SIG-M5 treated with dmso at 0.1 percent for 504 hours (cell line): ENCODE data around the gene EXOG.

Source experiments
- DNase-seq: peaks from one replicate; lab custom pipeline; 2025; ENCODE audit not compliant: unreplicated experiment; lab: John Stamatoyannopoulos, UW

The EXOG gene

DNA sequence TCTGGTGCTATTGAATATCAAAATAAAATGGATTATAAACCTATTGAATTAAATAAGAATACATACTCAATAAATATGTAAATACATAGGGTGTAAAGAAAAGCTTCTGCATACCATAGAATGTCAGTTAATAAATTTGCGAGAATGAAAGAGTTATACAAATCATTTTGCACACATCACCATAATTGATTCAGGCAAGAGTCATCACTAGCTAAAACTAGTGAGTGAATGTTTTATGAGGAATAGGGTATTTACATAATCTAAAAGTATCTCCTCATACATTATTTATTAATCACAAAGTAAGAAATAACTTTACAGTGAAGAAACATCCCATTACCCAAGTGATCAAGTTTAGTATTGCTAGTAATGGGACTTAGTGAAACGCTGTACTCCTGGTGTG lies 13.6 kb downstream of the EXOG start:
- DNase-seq, result no peak

DNA sequence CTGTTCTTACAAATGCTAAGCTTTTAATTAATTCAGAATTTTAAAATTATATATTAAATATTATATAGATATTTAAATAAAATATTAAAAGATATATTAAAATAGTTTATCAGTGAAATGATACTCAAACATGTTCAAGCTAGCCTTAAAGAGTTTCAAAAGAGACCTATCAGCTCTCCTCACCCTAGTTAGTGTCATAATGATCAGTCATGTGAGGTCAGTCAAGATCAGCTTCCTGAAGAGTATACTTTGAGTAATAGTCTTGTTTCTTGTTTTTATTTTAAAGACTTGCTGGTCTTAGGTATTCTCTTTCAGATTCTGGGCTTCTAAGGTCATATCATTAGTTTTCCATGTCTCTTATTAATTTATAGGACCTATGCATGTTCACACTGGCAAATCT lies 14.5 kb downstream of the EXOG start:
- DNase-seq, result no peak

DNA sequence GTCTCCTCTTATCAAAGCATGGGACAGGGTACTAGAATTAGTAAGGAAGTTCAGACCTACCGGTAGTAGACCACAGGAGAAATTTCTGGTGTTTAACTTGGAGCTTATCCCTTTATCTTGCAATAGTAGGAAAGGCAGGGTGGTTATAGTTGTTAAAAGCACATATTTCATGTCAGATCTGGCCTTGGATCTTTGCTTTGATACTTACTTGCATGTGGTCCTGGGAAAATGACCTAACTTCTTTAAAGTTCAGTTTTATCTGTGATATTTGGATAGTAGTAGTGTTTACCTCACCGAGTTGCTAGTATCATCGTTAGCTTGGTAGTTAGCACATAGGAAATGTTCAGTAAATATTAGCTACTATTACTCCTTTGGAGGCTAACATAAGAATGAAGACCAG lies 15.4 kb downstream of the EXOG start:
- DNase-seq, result no peak

DNA sequence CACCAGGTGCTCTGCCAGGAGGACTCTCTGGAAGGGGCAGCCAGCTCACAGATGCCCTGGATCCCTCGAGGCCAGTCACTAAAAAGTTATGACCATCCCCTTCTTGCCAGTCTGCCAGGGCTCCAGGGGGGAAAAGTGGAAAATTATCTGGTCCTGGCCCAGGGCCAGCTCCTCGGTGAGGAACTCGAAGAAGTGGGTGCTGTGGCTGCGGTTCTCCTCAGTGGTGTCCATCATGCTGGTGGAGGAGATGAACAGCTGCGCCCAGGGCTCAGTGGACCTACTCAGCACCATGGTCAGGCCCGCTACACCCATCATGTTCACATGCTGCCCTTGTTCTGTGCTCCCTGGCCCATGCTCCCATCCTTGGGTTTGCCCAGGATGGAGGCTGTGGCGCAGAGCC lies 19.2 kb downstream of the EXOG start:
- DNase-seq, result no peak

DNA sequence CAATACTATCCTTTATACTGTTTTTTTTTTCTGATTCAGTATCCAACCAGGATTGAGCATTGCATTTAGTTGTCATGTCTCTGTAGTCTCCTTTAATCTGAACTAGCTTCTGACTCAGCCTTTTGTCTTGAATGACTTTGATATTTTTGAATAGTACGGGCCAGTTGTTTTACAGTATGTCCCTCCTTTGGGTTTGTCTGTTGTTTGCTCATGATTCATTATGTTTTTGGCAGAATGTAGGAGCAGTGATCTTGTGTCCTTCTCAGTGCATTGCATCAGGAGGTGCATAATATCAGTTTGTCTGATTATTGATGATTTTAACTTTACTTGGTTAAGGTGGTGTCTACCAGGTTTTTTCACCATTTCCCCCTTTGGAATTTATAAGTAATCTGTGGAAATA lies 20.5 kb downstream of the EXOG start:
- DNase-seq, result no peak

DNA sequence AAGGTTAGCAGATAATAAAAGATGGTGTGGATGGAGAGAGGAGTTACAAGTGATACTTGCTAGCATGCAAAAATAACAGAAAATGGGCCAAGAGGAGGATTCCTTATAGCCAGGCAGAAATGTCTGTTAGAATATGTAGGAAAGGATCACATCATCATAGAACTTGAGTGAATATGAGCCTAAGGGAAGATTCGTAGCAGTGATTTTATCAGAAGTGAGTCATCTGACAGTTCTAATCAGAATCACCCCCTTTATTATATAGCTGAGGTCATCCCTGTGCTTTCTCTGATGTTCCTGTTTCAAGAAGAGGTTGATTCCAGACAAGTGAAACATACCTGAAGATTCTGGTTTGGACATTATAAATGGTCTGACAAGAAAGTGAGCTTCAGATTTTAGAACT lies 22.9 kb downstream of the EXOG start:
- DNase-seq, result no peak

DNA sequence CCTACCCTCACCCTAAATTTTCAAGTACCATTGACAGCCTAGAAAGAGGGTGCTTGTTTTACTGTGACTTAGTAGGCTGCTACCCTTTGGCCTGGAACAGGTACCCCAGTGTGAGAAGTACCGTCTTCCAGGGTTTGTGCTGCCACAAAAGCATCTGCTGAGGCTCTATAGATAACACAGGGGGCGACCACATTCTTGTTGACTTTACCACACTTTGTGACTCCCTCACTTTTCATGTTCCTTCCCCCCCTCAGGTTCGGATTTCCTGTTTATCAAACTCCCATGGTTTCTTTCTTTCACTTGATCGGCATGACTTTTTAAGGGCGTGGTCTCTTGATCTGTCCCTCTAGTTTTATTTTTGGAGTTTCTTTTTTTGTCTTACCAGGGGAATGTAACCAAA lies 23.5 kb downstream of the EXOG start:
- DNase-seq, result no peak

DNA sequence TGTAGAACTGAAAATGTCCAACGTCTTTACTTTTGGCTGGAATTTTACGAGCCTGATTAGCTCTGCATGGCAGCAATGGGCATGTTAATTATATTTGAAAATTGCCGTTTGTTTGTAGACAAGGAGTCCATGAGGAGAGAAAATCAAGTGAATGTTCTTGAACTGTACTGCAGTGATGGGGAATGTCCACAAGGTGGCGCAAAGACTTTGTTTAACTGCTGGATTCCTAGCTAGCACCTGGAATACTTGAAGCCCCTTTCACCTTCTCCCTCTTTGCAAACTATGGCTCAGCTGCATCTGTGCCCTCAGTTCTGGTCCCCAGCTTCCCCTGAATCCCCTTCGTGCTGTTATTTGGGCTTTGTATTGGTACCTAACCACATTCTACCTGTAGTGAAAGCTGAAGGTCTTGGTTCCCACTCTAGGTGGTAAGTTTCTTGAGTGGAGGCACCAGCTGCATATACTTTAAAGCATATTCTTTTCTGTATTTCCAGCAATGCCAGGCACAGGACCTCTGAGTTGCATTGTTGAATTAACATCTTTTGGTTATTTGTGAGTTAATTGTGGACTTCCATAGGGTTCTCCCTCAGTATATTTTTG lies 25.3 kb downstream of the EXOG start:
- peak; percentile 57 for DNase-seq

DNA sequence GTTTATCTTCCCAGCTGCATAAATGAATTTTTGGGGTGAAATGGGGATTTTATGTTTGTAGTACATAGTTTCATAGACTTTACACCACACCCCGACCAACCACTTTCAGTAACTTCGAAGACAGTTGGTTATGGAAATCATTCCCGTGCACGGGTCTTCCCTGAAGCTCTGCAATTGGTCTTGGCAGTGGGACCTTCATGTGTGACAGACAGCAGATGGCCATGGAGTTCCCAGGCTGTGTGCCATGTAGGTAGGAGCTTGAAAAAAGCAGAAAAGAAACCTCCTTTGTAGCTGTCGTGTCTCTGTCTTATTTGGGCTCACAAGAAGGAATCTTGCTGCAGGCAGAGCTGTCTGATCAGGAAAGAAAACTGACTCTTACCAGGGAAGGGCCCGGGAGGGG lies 25.9 kb downstream of the EXOG start:
- DNase-seq, result no peak

DNA sequence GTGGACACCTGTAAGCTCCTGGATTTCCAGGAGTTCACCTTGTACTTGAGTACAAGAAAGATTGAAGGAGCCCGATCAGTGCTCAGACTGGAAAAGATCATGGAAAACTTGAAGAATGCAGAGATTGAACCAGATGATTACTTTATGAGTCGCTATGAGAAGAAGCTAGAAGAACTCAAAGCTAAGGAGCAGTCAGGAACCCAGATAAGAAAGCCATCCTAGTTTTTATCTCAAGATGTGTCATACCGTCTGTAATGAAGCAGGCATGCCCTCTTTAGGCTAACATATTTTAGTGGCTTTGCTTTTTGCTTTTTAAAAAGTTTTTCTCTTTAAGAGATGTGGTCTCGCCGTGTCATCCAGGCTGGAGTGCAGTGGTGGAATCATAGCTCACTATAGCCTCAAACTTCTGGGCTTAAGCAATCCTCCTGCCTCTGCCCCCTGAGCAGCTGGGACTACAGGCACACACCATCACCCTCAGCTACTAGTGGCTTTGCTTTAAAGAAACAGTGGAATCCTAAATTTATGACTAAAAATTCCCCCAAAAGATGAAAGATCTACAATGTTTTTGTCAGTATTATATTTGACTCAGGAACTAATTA lies 28.1 kb downstream of the EXOG start:
- DNase-seq, result no peak

DNA sequence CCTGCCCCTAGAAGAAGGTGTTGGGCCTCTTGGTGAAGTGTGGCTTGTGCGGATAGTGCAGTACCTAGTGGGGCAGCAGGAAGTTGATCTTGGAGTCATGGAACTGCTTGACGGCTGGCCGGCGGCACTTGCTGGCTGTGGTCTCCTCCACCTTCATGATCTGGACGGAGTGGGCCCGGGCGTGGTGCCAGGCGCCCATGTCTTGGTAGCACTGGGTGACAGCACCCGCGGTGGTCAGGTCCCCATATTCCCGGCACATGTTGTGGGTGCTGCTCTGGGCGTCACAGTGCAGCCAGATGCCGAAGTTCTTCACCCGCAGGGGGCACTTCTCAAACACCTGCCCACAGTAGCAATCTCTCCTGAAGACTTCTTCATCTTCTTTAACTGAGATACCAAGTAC lies 30.7 kb downstream of the EXOG start:
- no peak for DNase-seq

DNA sequence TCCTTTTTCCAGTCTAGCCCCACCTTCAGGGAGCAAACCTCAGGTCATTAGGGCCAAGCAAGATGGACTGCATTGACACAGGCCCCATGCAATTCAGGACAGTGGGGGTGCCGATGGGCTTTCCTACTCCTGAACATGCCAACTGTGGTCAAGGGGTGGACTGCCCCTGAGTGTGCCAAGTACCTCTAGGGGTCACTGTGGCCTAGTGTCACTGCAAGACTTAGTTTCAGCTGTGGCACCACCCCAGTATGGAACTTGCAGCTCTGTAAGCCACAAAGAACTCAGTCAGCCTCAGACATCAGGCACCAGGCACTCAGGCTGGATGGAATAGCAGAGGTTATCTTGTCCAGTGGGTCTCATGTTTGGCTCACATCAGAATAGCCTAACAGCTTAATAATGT lies 32.3 kb downstream of the EXOG start:
- DNase-seq, result no peak

DNA sequence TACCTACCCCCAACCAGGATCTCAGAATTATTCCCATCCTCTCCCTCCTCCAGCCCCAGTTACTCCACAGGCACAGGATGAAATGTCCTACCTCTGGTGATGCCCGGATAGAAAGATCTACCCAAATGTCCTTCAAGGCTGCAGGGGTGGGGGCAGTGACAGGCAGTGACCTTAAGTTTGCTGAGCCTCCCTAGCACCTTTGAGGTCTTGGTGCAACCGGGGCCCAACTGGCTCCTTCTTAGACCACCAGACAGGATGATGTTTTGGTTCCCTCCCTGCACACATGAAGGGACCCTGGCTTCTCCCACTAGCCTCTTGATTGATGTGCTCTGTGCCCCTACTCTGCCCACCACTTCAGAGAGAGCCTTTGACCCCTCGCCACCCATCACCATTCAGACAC lies 36.4 kb downstream of the EXOG start:
- DNase-seq, result no peak

DNA sequence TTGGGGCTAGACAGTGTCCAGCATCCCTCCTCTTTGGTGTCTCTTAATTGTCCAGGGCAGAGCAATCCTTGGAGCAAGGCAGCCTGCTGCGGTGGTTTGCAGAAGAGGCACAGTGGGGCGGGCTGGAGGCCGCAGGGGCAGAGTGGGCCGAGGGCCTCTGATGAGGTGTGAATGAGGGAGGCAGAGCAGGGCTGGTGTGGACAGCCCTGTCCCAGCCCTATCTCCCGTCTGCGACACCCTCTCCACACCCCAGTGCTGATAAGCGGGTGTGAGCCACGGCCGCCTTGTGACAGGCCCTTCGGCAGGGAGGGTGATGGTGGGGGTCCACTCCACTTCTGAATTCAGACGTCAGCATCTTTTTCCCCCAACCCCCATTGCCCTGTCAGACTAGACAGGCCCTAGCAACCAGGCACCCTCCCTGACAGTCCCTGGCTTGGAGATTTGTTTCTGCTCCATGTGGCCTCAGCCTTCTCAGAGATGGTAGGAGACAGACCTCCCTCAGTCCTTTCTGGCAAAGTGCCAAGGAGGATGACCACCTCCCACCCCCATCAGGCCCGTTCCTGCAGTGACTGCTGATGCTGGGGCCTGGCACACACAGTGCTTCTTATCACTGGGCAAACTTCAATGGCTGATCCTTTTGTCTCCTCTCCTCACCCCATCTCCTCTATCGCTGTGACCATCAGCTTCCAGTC lies 37.3 kb downstream of the EXOG start:
- DNase-seq, result no peak

DNA sequence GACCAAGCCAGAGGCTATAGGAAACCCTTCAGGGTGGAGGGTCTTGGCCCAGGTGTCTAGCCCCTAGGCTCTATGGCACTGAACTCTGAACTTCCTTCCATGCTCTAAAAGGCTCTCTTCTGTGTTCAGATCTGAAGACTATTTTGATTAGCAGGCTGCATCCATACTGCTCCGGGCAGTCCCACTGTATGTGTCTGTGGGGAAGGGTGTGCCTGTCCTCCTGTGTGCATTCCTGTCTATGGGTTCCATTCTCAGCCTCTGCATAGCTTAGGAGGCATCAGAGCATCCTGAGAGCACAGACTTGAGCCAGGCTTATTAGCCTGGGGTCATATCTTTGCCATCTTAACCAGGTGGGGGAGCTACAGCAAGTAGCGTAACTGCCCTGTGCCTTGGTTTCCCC lies 38.0 kb downstream of the EXOG start:
- DNase-seq, result no peak

DNA sequence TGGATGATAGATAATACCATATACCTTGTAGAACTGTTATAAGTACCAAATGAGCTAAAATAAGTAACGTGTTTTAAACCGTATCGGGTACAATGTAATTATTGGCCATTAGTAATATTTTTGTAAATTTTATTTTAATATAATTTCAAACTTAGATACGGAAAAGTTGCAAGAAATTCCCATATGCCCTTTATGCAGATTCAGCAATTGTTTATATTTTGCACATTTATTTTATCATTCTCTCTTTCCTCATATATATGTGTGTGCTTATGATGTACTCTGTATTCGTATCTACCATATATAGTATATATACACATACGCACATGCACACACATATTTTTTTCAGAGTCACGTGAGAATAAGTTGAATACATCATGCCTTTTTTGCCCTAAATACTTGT lies 38.5 kb downstream of the EXOG start:
- no peak for DNase-seq

DNA sequence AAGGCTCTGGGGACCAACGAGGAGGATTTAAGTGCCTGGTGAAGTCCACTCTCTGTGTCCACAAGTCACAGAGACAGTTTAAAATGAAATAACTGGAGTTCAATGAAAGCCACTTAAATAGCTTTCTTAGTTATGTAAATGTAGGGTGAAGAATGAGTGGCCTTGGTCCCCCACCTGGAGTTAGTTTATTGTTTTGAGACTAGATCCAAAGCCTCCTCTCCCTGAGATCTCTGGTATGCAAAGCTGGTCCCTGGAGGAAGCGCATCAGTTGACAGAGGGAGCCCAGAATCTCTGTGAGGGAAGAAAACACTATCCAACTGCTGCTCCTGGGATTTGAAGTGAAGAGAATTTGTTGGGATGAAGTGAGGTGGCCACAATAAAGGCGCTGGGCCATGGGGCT lies 40.5 kb downstream of the EXOG start:
- no peak for DNase-seq

DNA sequence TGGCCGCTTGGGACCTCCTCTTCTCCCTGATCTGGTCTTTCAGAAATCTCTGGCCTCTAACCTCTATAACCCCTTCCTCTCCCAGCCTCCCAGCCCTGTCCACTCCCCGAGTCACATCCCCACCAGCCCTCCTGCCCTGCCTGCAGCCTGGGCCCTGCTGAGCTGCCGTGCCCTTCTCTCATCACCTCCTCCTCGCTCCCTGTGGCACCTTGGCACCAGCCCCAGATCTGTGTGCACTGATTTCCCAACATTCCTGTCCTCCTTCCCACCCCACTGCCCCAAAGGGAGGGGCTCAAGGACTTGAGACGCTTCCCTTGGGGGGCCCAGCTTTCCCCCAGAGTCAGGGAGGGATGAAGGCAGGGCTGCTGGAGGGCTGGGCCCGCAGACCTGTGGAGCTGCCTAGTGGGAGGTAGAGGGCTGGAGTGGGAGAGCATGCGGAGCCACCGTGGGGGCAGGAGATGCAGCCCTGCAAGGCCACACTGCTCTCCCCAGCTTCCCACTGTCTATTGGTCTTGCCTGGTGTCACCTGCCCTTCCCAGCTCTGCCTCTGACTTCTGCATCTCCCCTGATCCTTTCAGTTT lies 42.7 kb downstream of the EXOG start:
- DNase-seq, result no peak

DNA sequence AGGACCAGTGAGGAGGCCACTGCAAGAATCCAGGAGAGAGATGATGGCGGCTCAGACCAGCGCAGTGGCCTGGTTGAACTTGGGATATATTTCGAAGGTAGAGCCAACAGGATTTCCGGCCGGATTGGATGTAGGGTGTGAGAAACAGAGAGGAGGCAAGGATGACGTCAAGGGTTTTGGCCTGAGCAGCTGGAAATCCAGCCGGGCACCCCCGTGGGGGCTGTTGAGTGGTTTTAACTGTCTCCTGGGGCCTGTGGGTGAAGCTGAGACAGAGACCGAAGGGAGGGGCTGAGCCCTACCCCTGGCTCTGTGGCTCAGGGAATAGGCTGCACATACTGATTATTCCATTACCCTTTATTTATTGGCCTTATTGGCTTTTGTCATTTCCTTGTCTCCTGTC lies 45.7 kb downstream of the EXOG start:
- DNase-seq, result no peak

DNA sequence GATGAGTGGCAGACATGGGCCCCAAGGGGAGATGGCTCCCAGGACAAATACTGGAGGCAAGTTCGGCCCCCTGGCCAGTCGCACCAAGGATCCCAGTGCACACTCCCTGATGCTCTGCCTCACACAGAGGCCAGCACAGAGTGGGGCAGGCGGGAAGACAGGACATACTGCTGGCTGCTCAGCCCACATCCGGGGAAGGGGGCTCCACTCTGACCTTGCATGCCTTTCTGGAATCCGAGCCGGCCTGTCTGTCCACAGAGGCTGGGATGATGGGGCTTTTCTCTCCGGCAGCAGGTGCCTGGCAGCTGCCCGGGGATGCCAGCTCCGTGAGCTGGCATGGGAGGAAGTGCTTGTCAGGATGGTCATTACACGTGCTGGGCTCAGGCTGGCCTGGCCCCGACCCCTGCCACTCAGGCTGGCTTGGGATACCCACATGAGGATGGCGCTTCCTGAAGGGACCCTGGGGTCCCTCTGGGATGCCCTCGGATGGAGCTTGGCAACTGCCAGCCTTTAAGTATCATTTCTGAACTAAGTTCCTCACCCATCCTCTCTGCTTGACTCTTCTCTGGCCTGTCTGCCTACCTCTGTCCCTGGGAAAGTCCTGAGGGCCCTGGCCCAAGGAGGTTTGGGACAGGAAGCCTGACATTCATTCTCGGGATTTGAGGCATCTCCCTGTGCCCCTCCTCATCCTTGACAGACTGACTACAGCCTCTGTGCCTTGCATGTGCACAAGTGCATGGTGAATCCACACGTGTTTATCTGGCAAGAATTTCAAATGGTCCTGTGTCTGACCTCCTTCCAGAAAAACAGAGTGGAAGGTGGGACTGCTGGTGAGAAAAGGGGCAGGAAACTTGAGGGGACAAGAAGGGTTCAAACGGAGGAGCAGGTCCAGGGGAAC lies 46.5 kb downstream of the EXOG start:
- no peak for DNase-seq

DNA sequence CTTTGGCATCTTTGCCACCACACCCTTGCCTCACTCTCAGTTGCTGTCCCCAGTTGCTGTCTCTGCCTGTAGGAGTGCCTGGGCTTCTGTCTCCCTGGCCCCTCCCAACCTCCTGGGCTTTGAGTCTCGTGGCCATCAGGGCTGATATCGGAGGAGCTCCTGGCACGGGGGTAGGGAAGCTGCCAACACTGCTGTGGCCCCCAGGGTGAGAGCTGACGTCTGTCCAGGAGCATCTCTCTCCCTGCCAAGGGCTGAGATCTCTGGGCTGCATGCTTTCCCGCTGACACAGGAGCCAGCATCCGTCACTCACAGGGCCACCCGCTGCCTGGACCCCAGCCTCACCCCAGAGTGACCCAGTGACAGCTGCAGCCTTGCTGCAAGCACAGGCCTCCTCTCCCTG lies 47.4 kb downstream of the EXOG start:
- no peak for DNase-seq

DNA sequence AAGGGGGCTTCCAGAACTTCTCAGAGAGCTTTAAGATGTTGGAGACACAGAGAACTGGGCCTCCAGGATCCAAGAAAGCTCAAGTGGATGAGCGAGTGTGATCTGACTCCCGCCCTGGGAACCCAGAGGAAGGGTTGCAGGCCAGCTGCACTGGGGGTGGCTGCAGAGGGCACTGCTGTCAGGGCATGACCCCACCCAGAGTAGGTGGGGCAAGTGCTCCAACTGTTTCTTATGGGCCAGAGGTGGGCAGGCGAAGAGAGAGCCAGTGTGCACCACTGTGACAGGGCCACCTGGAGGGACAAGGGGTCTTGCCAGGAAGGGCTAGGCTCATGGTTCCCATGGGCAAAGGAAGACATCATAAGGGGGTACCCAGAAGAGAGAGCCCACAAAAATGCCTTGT lies 48.8 kb downstream of the EXOG start:
- DNase-seq, result no peak
